BE2C (cell line): ENCODE measurements around the gene CMYA5.
"Not testable (repeated sequence)": the region's sequence is repeated elsewhere in the genome, so short reads cannot be mapped to it uniquely, and the experiment has no call there.

Source experiments
- DNase-seq: peaks from one replicate; pipeline ENCODE4 v3.0.0-alpha.2; 2020
- H3K27me3 ChIP-seq: fragments of 250-450 bp; sonication (Bioruptor Pico); 2 replicates; pipeline ENCODE4 v1.5.1; 2020; ENCODE audit warnings: mild to moderate bottlenecking
- H3K36me3 ChIP-seq: fragments of 250-450 bp; sonication (Bioruptor Pico); 2 replicates; pipeline ENCODE4 v1.5.1; 2020; ENCODE audit warnings: mild to moderate bottlenecking
- H3K4me1 ChIP-seq: fragments of 250-450 bp; sonication (Bioruptor Pico); 2 replicates; pipeline ENCODE4 v1.5.1; 2020
- H3K4me3 ChIP-seq: 2 replicates; pipeline ENCODE4 v1.5.1; 2011; ENCODE audit warnings: low read depth, low read length
- H3K9me3 ChIP-seq: fragments of 250-450 bp; sonication (Bioruptor Pico); 2 replicates; pipeline ENCODE4 v1.5.1; 2020
- CTCF ChIP-seq: IDR thresholded peaks from 2 replicates; pipeline ENCODE4 v1.5.1; 2012; ENCODE audit warnings: mild to moderate bottlenecking, low read depth, low read length

Gene CMYA5

DNA sequence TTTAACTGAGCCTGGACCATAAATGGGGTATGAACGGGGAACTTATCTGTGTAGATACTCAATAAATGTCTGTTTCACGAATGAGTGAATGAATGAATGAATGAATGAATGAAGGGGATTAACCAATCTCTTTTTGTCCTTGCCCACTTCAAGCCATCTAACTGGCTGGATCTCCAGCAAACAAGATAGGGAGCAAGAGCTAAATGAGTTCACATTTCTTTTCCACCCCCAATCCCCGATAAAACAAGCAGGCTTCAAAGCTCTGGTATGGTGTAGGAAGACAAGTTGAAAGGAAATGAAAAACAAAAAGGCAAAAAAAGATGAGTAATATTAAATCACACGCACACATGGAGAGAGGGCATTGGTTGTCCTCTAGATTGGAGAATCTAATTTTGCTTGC, 84.0 kb downstream of the CMYA5 start:
- no peak for TF ChIP-seq CTCF

GRCh38 chr5:79774171-79774854, 84.7 kb downstream of the CMYA5 start:
- Histone ChIP-seq H3K4me3 (no peak overlapping the region), H3K9me3 (no peaks in the 10 kb centered on the region), H3K36me3 (no peaks in the 10 kb centered on the region), H3K4me1 (no peaks in the 10 kb centered on the region), H3K27me3 (no peaks in the 10 kb centered on the region; the same call in 1 of the 2 replicates)
- peak; percentile 30 for DNase-seq
- peak; percentile 46 for TF ChIP-seq CTCF

More for the DNA sequence above, 84.0 kb downstream of the CMYA5 start:
- DNase-seq, result no peak
- no peaks in the 10 kb centered on the region for H3K4me1 ChIP-seq
- no peak overlapping the region for H3K4me3 ChIP-seq
- H3K9me3 ChIP-seq, result no peaks in the 10 kb centered on the region
- no peaks in the 10 kb centered on the region for H3K36me3 ChIP-seq
- H3K27me3 ChIP-seq, result no peaks in the 10 kb centered on the region; the same call in 1 of the 2 replicates

- TF ChIP-seq CTCF, result no peak
- no peak overlapping the region for H3K4me3 ChIP-seq
- no peaks in the 10 kb centered on the region for H3K4me1 ChIP-seq
- DNase-seq, result no peak
- H3K9me3 ChIP-seq, result no peaks in the 10 kb centered on the region
- H3K36me3 ChIP-seq, result no peaks in the 10 kb centered on the region
- H3K27me3 ChIP-seq, result no peaks in the 10 kb centered on the region; the same call in 1 of the 2 replicates
These were observed 85.2 kb downstream of the CMYA5 start for GRCh38 chr5:79774855-79775237.

DNA sequence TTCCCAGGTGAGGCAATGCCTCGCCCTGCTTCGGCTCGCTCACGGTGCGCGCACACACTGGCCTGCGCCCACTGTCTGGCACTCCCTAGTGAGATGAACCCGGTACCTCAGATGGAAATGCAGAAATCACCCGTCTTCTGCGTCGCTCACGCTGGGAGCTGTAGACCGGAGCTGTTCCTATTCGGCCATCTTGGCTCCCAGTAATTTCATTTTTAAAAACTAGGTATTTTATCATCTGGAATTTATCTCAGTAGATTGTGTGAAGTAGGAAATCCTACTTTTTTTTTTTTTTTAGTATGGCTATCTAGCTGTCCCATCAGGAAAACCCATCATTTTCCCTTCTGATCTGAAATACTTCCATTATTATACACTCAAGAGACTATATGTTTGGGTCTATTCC, 95.1 kb downstream of the CMYA5 start:
- H3K4me1 ChIP-seq, DNase-seq, H3K36me3 ChIP-seq, H3K9me3 ChIP-seq, H3K27me3 ChIP-seq, H3K4me3 ChIP-seq: not testable (repeated sequence)

DNA sequence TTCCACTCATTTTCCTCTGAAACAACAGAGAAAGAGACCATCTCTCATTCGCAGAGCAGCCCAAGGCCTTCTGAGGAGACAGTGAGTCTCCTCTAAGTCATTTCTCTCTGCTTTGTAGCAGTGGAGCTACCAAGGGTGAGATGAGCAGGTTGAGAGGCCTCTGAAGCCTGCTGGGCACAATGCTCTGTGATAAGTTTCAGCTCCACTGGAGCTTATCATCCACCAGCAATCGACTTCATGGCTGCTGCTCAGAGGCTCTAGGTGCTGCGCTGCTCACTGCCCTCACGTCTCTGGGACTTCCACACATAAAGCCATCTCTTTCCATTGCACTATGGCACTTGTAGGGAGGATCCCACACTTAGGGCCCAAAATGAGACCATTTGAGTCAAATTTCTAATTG, 96.3 kb downstream of the CMYA5 start:
- Histone ChIP-seq H3K4me1 (no peaks in the 10 kb centered on the region), H3K27me3 (no peaks in the 10 kb centered on the region), H3K36me3 (no peaks in the 10 kb centered on the region), H3K4me3 (no peak overlapping the region), H3K9me3 (no peaks in the 10 kb centered on the region)
- no peak for DNase-seq
- TF ChIP-seq CTCF, result no peak

DNA sequence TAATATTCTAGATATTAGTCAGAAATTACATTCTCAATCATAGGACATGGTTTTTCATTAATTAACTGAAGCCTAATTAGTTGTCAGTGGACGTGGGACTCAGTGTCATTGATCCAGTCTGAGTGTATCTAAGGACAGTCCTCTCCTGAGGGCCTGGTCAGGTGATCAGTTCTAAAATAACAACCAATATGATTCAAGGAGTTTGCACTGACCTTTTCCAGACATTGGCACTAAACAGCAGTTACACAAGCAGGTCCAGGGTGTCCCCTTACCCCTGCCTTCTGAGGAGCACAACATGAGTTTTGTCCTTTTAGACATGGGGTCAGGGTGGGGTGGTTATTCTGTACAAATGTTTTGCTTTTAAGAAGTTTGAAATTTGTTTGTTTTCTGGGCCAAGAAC, 97.8 kb downstream of the CMYA5 start:
- no peak overlapping the region for H3K4me3 ChIP-seq
- no peak for TF ChIP-seq CTCF
- H3K9me3 ChIP-seq, result no peaks in the 10 kb centered on the region
- no peaks in the 10 kb centered on the region for H3K27me3 ChIP-seq
- DNase-seq, result no peak
- H3K36me3 ChIP-seq, result no peaks in the 10 kb centered on the region
- no peaks in the 10 kb centered on the region for H3K4me1 ChIP-seq

DNA sequence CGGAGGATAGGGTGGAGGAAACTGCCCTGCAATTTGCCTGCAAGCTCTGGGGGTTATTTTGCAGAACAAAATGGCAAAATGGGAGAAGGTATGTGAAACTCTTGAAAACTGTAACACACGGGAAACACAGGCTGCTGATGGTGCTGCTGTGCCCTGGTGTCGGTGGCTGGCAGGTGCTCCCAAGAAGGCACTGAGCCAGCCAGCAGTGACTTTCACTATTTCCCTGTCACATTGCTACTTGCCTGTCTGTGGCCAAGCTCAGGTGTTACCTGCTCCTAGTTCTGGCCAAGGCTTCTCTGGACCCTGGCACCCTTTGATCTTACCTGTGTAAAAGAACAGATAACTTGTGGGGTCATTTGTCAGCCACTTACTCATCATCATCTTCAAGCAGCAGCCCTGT, 102.2 kb downstream of the CMYA5 start:
- Histone ChIP-seq H3K27me3 (no peaks in the 10 kb centered on the region), H3K9me3 (no peaks in the 10 kb centered on the region), H3K4me1 (no peaks in the 10 kb centered on the region), H3K4me3 (no peak overlapping the region), H3K36me3 (no peaks in the 10 kb centered on the region)
- no peak for TF ChIP-seq CTCF
- no peak for DNase-seq
